Measurements from ENCODE around the gene CAPN1.

CAPN1 gene

GRCh38 chr11:65260756-65261590 is 79.2 kb downstream of the CAPN1 start:
- no peak for TF ChIP-seq TCF12 (IDR thresholded peaks at IDR 0.05; ENCODE audit: low read depth)
- no peak for TF ChIP-seq FOXM1 (IDR thresholded peaks at IDR 0.05; ENCODE audit: borderline replicate concordance, low read depth)
- TF ChIP-seq EP300 (IDR thresholded peaks at IDR 0.05; ENCODE audit: borderline replicate concordance): no peak
- no peak for TF ChIP-seq RAD21 (IDR thresholded peaks at IDR 0.05; ENCODE audit: low read depth)
- TF ChIP-seq, protein P1, sequence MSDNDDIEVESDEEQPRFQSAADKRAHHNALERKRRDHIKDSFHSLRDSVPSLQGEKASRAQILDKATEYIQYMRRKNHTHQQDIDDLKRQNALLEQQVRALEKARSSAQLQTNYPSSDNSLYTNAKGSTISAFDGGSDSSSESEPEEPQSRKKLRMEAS (IDR thresholded peaks at IDR 0.05): no peak
- TF ChIP-seq CEBPB (IDR thresholded peaks at IDR 0.05): no peak
- no peak for TF ChIP-seq EGR1 (IDR thresholded peaks at IDR 0.05)
- no peak for TF ChIP-seq TAF1 (IDR thresholded peaks at IDR 0.05; ENCODE audit: low read depth)

Data from Ishikawa (cell line).